ENCODE results near the gene CYSTM1.

DNA sequence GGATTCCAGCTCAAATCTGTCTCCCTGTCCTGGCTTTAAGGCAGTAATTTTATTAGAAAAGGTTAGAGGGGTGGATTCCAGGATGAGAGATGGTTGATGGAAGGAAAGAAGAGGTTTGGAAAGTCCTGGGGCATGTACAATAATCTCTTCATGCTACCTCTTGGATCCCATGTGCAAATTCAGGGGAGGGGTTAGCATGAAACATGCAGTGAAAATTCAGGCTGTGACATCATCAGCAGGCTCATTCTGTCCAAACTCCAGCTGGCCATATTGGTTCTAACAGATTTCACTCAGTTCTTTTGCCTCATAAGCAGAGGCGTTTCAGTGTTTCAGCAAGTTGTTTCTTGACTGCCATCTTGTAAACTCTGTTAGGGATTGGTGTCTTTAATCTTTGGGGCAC lies 55.4 kb downstream of the CYSTM1 start:
- TF ChIP-seq, protein P1, sequence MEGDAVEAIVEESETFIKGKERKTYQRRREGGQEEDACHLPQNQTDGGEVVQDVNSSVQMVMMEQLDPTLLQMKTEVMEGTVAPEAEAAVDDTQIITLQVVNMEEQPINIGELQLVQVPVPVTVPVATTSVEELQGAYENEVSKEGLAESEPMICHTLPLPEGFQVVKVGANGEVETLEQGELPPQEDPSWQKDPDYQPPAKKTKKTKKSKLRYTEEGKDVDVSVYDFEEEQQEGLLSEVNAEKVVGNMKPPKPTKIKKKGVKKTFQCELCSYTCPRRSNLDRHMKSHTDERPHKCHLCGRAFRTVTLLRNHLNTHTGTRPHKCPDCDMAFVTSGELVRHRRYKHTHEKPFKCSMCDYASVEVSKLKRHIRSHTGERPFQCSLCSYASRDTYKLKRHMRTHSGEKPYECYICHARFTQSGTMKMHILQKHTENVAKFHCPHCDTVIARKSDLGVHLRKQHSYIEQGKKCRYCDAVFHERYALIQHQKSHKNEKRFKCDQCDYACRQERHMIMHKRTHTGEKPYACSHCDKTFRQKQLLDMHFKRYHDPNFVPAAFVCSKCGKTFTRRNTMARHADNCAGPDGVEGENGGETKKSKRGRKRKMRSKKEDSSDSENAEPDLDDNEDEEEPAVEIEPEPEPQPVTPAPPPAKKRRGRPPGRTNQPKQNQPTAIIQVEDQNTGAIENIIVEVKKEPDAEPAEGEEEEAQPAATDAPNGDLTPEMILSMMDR (IDR thresholded peaks at IDR 0.05 in 8 of 11, conservative IDR thresholded peaks at IDR 0.05 in 3 of 11), result no peak
- no peak for TF ChIP-seq POLR2AphosphoS5 (IDR thresholded peaks at IDR 0.05)
